GM23338 (cell line): ENCODE measurements around the gene PARP12. TPM values are rescaled to one million over a fixed set of nuclear protein-coding genes. Genes with fewer than 3 reads are reported as not detected.

Experiments
- ATAC-seq: fragments of 200-7000 bp; cut with Tn5 transposase; 3 replicates; pipeline ENCODE4 v1.9.1; 2020
- DNase-seq: peaks from one replicate; pipeline ENCODE4 v3.0.0-alpha.2; 2015; ENCODE audit warnings: low spot score
- H2AFZ ChIP-seq: fragments of 200-600 bp; sonication (generic); 2 replicates; pipeline ENCODE4 v1.8.0; 2016; ENCODE audit warnings: antibody characterized with exemption, mild to moderate bottlenecking, moderate library complexity
- H3F3A ChIP-seq: fragments of 200-600 bp; sonication (generic); replicated peaks from 2 replicates; pipeline ENCODE4 v1.8.0; 2017; ENCODE audit warnings: antibody characterized with exemption, mixed run types, low read depth
- H3K27ac ChIP-seq: fragments of 200-600 bp; sonication (generic); 2 replicates; pipeline ENCODE4 v1.6.1; 2016; ENCODE audit warnings: low read depth
- H3K27me3 ChIP-seq: fragments of 200-600 bp; sonication (generic); 2 replicates; pipeline ENCODE4 v1.8.0; 2016; ENCODE audit warnings: mild to moderate bottlenecking, mixed run types, moderate library complexity; ENCODE audit not compliant: insufficient read depth
- H3K36me3 ChIP-seq: fragments of 200-600 bp; sonication (generic); 2 replicates; pipeline ENCODE4 v1.8.0; 2016; ENCODE audit warnings: mild to moderate bottlenecking; ENCODE audit not compliant: insufficient read depth
- H3K4me1 ChIP-seq: fragments of 200-600 bp; sonication (generic); 2 replicates; pipeline ENCODE4 v1.8.0; 2016; ENCODE audit warnings: mild to moderate bottlenecking, moderate library complexity; ENCODE audit not compliant: insufficient read depth
- H3K4me2 ChIP-seq: fragments of 200-600 bp; sonication (generic); 2 replicates; pipeline ENCODE4 v1.7.1; 2017; ENCODE audit warnings: mixed run types
- H3K4me3 ChIP-seq: fragments of 200-600 bp; sonication (generic); 2 replicates; pipeline ENCODE4 v1.6.1; 2016; ENCODE audit warnings: mixed run types
- H3K79me2 ChIP-seq: fragments of 200-600 bp; sonication (generic); replicated peaks from 2 replicates; pipeline ENCODE4 v1.8.0; 2017; ENCODE audit warnings: mild to moderate bottlenecking; ENCODE audit not compliant: insufficient read depth
- H3K9me2 ChIP-seq: fragments of 200-600 bp; sonication (generic); 2 replicates; pipeline ENCODE4 v1.8.0; 2017; ENCODE audit not compliant: insufficient read depth
- H4K20me1 ChIP-seq: fragments of 200-600 bp; sonication (generic); replicated peaks from 2 replicates; pipeline ENCODE4 v1.8.0; 2017; ENCODE audit warnings: mild to moderate bottlenecking; ENCODE audit not compliant: insufficient read depth
- H3K27ac Mint-ChIP-seq: 2 replicates; pipeline ENCODE4 v1.8.0; 2020; ENCODE audit warnings: inconsistent platforms, mild to moderate bottlenecking, moderate library complexity, mixed read lengths
- H3K27me3 Mint-ChIP-seq: 3 replicates; pipeline ENCODE4 v1.8.0; 2022; ENCODE audit warnings: low read depth, mild to moderate bottlenecking, moderate library complexity, mixed read lengths, inconsistent platforms; ENCODE audit not compliant: insufficient read depth, poor library complexity
- H3K36me3 Mint-ChIP-seq: 3 replicates; pipeline ENCODE4 v1.8.0; 2021; ENCODE audit warnings: low read depth, mild to moderate bottlenecking, inconsistent platforms, moderate library complexity, mixed read lengths
- H3K4me1 Mint-ChIP-seq: 3 replicates; pipeline ENCODE4 v1.8.0; 2020; ENCODE audit warnings: mild to moderate bottlenecking, inconsistent platforms, mixed read lengths
- H3K4me3 Mint-ChIP-seq: 3 replicates; pipeline ENCODE4 v1.8.0; 2021; ENCODE audit warnings: moderate library complexity, mild to moderate bottlenecking, inconsistent platforms, mixed read lengths
- H3K9me3 Mint-ChIP-seq: 3 replicates; pipeline ENCODE4 v1.8.0; 2020; ENCODE audit warnings: moderate library complexity, mild to moderate bottlenecking, inconsistent platforms, mixed read lengths
- CREB1 ChIP-seq: fragments of 250-450 bp; sonication (Bioruptor Pico); IDR thresholded peaks from 2 replicates; pipeline ENCODE4 v1.5.0; 2020; ENCODE audit warnings: low read depth, mild to moderate bottlenecking, moderate library complexity
- CTCF ChIP-seq, 2 experiments: fragments of 200-600 bp in 1 of 2; sonication (generic) in 1 of 2; conservative IDR thresholded peaks; 2 replicates each; pipeline versions ENCODE4 v1.5.1 to v1.6.1; 2016 to 2017; ENCODE audit warnings: antibody characterized with exemption in 2 of 2, low read depth in 2 of 2, mild to moderate bottlenecking in 2 of 2, moderate library complexity in 1 of 2
- ETS1 ChIP-seq: IDR thresholded peaks from 2 replicates; pipeline ENCODE4 v1.6.1; 2016; ENCODE audit warnings: antibody characterized with exemption
- EZH2 ChIP-seq: fragments of 200-600 bp; sonication (generic); IDR thresholded peaks from one replicate; pipeline ENCODE4 v1.8.0; 2017; ENCODE audit warnings: antibody characterized with exemption, mild to moderate bottlenecking, low read depth; ENCODE audit not compliant: unreplicated experiment
- EZH2phosphoT487 ChIP-seq: fragments of 200-600 bp; sonication (generic); IDR thresholded peaks from one replicate; pipeline ENCODE4 v1.8.1; 2018; ENCODE audit warnings: antibody characterized with exemption; ENCODE audit not compliant: unreplicated experiment
- JUNB ChIP-seq: IDR thresholded peaks from one replicate; pipeline ENCODE4 v1.6.1; 2016; ENCODE audit warnings: antibody characterized with exemption; ENCODE audit not compliant: unreplicated experiment
- NANOG ChIP-seq: IDR thresholded peaks from 2 replicates; pipeline ENCODE4 v1.6.1; 2016; ENCODE audit warnings: antibody characterized with exemption, borderline replicate concordance
- STAT1 ChIP-seq: IDR thresholded peaks from one replicate; pipeline ENCODE4 v1.6.1; 2016; ENCODE audit warnings: antibody characterized with exemption; ENCODE audit not compliant: unreplicated experiment
- ZNF114 ChIP-seq: fragments of 250-450 bp; sonication (Bioruptor Pico); IDR thresholded peaks from 2 replicates; pipeline ENCODE4 v1.5.0; 2020; ENCODE audit warnings: mild to moderate bottlenecking, moderate library complexity
- ZNF331 ChIP-seq: fragments of 250-450 bp; sonication (Bioruptor Pico); IDR thresholded peaks from 2 replicates; pipeline ENCODE4 v1.5.0; 2020; ENCODE audit warnings: low read depth, mild to moderate bottlenecking, moderate library complexity
- polyA plus RNA-seq: library from polyadenylated mRNA; unstranded; fragments of >200 nt; fragmentation: Nextera tagmentation; extraction: Ambion mirVana; gene quantifications from 2 replicates; pipeline ENCODE4 v1.2.1, GENCODE V29; 2016
- total RNA-seq: library from RNA; depleted of rRNA; stranded (reverse); fragments of >200 nt; shearing (Covaris generic); gene quantifications from 2 replicates; pipeline ENCODE4 v1.2.3, GENCODE V29; 2014
- TF ChIP-seq, protein P1 (sequence below): IDR thresholded peaks from one replicate; pipeline ENCODE4 v1.6.1; 2018; ENCODE audit warnings: antibody characterized with exemption; ENCODE audit not compliant: unreplicated experiment

PARP12 gene
- total and polyA plus RNA-seq, 2 experiments from 2014 or later = 2.7 to 10.3 TPM

- H2AFZ ChIP-seq = no peak overlapping the region
- Mint-ChIP-seq H3K4me1 (no peaks in the 10 kb centered on the region), H3K9me3 (no peaks in the 10 kb centered on the region), H3K27me3 (peaks cover 5% of the 10 kb centered on the region), H3K27ac (no peak overlapping the region), H3K4me3 (no peak overlapping the region), H3K36me3 (no peaks in the 10 kb centered on the region; the same call in 2 of the 3 replicates)
- H3K4me1 ChIP-seq = no peaks in the 10 kb centered on the region
- ATAC-seq = no peak
- H4K20me1 ChIP-seq = no peaks in the 10 kb centered on the region
- no peaks in the 10 kb centered on the region for H3K27me3 ChIP-seq
- no peak overlapping the region for H3K27ac ChIP-seq
- no peak overlapping the region for H3K4me2 ChIP-seq
- no peak for TF ChIP-seq STAT1
- TF ChIP-seq CREB1 (CRISPR knock-in tag) = no peak
- no peak for TF ChIP-seq EZH2phosphoT487
- no peak for TF ChIP-seq CTCF (conservative IDR thresholded peaks at IDR 0.05; ENCODE audit: low read depth in 2 of 2)
- TF ChIP-seq ZNF114 (CRISPR knock-in tag) = no peak
- no peak for TF ChIP-seq JUNB
- no peak for TF ChIP-seq EZH2
- TF ChIP-seq, protein P1, sequence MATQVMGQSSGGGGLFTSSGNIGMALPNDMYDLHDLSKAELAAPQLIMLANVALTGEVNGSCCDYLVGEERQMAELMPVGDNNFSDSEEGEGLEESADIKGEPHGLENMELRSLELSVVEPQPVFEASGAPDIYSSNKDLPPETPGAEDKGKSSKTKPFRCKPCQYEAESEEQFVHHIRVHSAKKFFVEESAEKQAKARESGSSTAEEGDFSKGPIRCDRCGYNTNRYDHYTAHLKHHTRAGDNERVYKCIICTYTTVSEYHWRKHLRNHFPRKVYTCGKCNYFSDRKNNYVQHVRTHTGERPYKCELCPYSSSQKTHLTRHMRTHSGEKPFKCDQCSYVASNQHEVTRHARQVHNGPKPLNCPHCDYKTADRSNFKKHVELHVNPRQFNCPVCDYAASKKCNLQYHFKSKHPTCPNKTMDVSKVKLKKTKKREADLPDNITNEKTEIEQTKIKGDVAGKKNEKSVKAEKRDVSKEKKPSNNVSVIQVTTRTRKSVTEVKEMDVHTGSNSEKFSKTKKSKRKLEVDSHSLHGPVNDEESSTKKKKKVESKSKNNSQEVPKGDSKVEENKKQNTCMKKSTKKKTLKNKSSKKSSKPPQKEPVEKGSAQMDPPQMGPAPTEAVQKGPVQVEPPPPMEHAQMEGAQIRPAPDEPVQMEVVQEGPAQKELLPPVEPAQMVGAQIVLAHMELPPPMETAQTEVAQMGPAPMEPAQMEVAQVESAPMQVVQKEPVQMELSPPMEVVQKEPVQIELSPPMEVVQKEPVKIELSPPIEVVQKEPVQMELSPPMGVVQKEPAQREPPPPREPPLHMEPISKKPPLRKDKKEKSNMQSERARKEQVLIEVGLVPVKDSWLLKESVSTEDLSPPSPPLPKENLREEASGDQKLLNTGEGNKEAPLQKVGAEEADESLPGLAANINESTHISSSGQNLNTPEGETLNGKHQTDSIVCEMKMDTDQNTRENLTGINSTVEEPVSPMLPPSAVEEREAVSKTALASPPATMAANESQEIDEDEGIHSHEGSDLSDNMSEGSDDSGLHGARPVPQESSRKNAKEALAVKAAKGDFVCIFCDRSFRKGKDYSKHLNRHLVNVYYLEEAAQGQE = no peak
- no peak for TF ChIP-seq ZNF331
- no peak for TF ChIP-seq NANOG
- H3K4me3 ChIP-seq = no peak overlapping the region
- no peaks in the 10 kb centered on the region for H3K9me2 ChIP-seq
- H3K36me3 ChIP-seq = no peaks in the 10 kb centered on the region
- no peaks in the 10 kb centered on the region for H3K79me2 ChIP-seq
- no peak for DNase-seq
- no peaks in the 10 kb centered on the region for H3F3A ChIP-seq
Observed at GRCh38 chr7:140023728-140024127, 39.0 kb downstream of the PARP12 start.

DNA sequence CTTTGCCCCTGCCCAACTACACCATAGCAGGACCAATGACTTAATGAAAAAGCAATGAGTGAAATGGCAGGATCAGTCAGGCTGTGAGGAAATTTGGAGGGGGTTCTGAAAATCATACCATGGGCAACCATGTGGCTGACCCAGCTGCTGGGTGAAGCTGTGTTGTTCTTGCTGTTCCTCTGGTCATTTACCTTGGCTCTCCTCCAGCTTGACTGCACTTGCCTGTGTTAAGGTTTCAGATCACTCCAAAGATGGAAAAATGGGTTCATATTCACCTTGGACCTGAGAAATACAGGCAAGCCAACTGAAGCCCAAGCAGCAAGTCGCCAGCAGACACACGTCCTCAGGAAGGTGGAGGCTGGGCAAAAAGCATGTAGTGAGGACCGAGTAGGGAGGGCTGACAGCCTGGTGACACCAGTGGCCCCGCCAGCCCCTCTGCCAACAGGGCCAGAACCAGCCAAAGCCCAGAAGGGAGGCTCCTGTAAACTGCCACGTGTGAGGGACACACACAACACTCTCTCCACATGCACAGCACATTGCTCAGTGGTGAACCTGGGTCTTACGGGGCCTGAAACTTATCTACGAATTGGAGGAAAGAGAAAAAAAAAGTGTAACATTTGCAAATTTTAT is 40.1 kb downstream of the PARP12 start:
- no peak overlapping the region for H3K27ac Mint-ChIP-seq
- H3K4me3 Mint-ChIP-seq = no peak overlapping the region
- H4K20me1 ChIP-seq = no peaks in the 10 kb centered on the region
- no peak overlapping the region for H3K4me3 ChIP-seq
- no peak overlapping the region for H3K27ac ChIP-seq
- H3K27me3 ChIP-seq = no peaks in the 10 kb centered on the region
- DNase-seq = no peak
- no peaks in the 10 kb centered on the region; the same call in 2 of the 3 replicates for H3K36me3 Mint-ChIP-seq
- no peaks in the 10 kb centered on the region for H3K36me3 ChIP-seq
- no peaks in the 10 kb centered on the region for H3K4me1 ChIP-seq
- H3K27me3 Mint-ChIP-seq = peaks cover 5% of the 10 kb centered on the region
- no peaks in the 10 kb centered on the region for H3K79me2 ChIP-seq
- H3K4me1 Mint-ChIP-seq = no peaks in the 10 kb centered on the region
- H3K9me3 Mint-ChIP-seq = no peaks in the 10 kb centered on the region
- no peaks in the 10 kb centered on the region for H3F3A ChIP-seq
- ATAC-seq = no peak
- no peaks in the 10 kb centered on the region for H3K9me2 ChIP-seq
- H2AFZ ChIP-seq = no peak overlapping the region
- no peak overlapping the region for H3K4me2 ChIP-seq
- no peak for TF ChIP-seq CTCF (conservative IDR thresholded peaks at IDR 0.05; ENCODE audit: low read depth in 2 of 2)
- no peak for TF ChIP-seq ETS1
- no peak for TF ChIP-seq EZH2
- TF ChIP-seq, protein P1 = no peak
